NCI-H2107 treated with DMSO at 0.1 percent for 48 hours (cell line): ENCODE data around the gene PPP1R12C.

Source experiments
- DNase-seq: peaks from one replicate; lab custom pipeline; 2025; ENCODE audit not compliant: unreplicated experiment; lab: John Stamatoyannopoulos, UW

The PPP1R12C gene

DNA sequence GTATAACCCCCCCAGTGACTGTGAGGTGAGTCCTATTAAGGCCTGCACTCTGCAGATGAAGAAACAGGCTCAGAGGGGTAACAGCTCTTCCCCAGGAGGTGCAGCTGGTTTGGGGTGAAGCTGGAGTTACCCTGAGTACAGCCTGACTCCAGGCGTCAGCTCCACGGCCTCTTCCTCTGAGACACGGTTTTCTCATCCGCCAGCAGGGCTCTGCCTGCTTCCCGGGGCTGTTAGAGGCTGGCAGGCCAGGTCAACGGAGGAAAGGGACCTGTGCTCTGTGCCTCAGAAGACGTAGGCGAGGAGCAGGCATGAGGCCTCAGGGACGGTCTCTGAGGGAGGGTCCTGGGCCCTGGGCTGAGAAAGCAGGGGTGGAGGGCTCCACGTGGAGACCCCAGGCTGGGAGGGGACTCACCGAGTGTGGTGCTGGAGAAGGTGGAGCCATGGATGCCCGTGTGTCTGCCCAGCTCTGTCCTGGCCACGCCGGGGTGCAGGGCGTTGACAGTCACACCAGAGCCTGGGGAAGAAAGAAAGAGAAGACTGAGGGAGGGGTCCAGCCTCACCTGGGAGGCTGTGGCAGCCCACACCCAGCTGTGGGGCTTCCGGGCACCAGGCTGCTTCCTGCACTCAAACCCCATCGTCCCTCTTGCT, 70.3 kb downstream of the PPP1R12C start:
- DNase-seq, result no peak

DNA sequence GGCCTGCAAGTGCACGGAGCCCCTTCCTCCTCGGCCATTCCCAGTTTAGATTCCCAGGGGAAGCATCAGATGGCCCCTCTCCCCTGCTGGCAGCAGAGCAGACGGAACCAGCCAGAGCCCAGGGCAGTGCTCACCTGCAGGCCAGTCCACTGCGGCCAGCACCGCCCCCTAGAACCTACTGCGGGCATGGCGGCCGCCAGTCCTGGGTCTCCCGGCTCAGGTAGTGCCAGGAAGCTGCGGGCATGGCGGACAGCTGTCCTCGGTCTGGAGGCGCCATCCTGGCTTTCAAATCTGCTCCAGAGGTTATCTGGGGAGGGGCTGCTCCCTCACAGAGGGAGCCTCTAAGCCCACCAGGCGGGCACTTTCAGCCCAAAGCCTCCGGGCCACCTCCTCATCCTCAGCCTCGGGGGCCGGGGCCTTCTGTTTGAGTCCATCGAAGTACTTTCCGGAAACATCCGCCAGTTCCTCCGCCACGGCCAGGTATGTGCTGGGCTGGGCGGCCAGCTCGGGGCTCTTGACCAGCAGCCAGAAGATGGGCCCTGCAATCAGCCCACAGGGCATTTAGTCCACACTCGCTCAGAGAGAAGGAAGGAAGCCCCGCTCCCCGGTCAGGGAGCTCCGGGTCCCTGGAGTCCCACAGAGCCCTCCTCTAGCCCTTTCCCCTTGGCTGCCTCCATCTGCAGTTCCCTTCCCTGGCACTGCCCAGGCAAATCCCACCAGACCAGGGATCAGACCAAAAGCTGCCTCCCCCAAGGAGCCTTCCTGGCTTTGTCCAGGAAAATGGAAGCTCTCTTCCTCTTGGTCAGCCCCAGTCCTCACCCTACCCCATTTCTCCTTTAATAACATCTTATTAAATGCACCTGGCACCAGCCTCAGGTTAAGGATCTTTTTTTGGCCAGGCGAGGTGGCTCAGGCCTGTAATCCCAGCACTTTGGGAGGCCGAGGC, 72.4 kb downstream of the PPP1R12C start:
- DNase-seq, result no peak

DNA sequence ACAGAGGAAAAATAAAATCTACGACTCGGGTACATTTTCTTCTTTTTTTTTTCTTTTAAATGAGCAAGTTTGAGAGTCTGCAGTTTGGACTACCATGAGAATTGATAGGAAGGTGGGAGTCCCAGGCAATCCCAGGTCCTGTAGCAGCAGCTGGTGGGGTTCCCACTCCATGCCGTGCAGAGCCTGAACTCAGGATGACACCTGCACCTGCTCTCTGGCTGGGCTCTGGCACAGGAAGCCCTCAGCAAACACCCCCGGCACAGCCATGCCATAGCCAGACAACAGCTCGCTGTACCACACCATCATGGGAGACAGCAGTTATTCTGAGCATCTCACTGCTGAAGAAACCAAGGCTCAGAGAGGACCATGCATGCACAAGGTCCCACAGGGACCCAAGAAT, 73.2 kb downstream of the PPP1R12C start:
- DNase-seq, result no peak

DNA sequence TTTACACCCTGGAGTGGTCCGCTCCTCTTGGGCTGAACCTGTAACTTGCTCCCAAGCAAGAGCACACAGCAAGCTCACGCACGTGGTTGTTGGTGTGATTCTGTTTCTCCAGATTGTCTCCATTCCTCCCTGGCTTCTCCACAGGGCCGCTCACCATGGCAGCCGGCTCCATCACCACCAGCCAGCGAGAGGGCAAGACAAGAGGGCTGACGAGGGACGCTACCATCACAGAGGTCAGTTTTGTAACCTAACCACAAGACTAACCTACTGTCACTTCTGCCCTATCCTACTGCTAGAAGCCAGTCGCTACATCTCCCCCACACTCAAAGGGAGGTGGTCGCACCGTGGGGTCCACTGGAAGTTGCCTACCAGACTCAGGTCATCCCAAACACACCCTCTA, 74.7 kb downstream of the PPP1R12C start:
- no peak for DNase-seq

DNA sequence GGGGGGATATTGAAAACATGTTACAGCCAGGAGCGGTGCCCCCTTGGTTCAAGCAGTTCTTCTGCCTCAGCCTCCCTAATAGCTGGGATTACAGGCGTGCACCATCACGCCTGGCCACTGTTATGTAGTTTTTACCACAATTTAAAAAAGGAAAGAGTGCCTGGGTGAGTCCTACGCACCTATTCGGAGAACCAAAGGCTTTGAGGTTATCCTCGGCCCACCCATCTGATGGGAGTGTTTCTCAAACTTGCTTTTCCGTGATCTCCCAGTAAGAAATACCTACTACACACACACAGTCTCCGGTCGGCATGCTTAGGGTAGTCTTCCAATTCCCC, 75.1 kb downstream of the PPP1R12C start:
- DNase-seq, result no peak

DNA sequence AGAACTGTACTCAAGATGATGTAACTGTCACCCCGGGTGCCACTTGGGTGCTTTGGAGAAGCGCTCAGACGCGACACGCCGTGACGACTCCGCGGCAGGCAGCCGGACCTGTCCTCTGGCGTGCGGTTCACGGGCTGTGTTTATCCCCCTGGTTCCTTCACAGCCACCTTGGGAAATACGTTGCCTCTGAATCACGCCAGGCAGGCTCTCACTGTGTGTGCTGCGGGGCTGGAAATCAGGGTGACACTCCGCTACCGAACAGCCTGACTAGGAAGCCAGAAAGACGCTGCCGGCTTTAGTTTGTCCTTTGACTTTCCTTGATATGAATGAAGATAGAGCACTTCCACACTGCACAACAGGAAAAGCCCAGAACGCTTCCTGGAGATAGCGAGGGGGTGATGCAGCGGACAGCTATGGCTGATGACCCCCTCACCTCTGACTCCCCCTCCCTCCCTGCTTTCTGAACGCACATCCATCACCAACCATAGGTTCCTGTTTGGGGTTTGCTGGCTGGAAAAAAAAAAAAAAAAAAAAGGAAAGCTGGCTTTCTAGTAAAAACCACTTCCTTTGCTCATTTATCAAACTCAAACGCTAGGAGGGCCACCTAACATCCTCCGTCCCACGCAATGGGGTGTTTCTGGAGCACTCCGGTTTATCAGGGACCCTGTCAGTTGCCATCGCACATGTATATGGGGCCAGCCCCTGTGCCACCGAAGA, 75.7 kb downstream of the PPP1R12C start:
- no peak for DNase-seq

DNA sequence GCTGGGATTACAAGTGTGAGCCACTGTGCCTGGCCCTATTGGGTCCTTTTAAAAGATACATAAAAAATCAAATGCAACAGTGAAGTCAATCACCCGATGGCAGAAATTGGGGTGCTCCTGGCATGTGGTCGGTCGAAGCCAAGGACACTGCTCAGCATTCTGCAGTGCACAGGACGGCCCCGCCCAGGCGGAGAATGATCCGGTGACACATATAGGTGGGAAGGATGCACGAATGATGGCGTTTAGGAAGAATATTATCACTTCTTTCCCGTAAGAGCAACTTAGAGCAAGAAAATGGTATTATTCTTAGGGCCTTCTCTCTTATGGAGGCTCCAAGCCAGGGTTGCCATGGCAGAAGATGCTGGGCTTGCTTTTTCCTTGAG, 76.2 kb downstream of the PPP1R12C start:
- no peak for DNase-seq
